GM12878 (cell line): Measurements from ENCODE around the gene MAST4. TPM values are rescaled to one million over a fixed set of nuclear protein-coding genes. Genes with fewer than 3 reads are reported as not detected.

Experiments
- ATAC-seq: fragments of 200-7000 bp; cut with Tn5 transposase; 3 replicates; pipeline ENCODE4 v1.9.1; 2020; ENCODE audit warnings: mild to moderate bottlenecking, moderate library complexity
- BruUV-seq: library from RNA; stranded (reverse); fragments of 400-500 nt; replicated peaks from 2 replicates; lab custom pipeline; 2021; lab: Mats Ljungman, UMichigan
- CTCF ChIA-PET: fragments of 300-600 bp; sonication (Branson Sonifier 250); formaldehyde crosslinking; extraction: SDS; loops from one replicate; lab custom pipeline; 2021; ENCODE audit warnings: inconsistent platforms; lab: Yijun Ruan, JAX
- POLR2A ChIA-PET: fragments of 350-600 bp; formaldehyde crosslinking; extraction: SDS; loops from one replicate; lab custom pipeline; 2021; ENCODE audit warnings: inconsistent platforms; lab: Charles Lee
- RAD21 ChIA-PET: fragments of 300-600 bp; sonication (Branson Sonifier 250); formaldehyde crosslinking; loops from one replicate; lab custom pipeline; 2023; ENCODE audit warnings: antibody characterized with exemption; ENCODE audit not compliant: unreplicated experiment; lab: Charles Lee
- SMC1A ChIA-PET: fragments of 300-600 bp; sonication (Branson Sonifier 250); formaldehyde crosslinking; loops from one replicate; lab custom pipeline; 2023; ENCODE audit not compliant: unreplicated experiment, uncharacterized antibody; lab: Charles Lee
- DNase-seq: peaks from one replicate; pipeline ENCODE4 v3.0.0-alpha.2; 2011; ENCODE audit warnings: low read depth, low spot score
- FAIRE-seq: peaks from 3 replicates; lab custom pipeline; 2011; peaks lifted over from hg19 to GRCh38; lab: Jason Lieb, UNC
- H2AFZ ChIP-seq: 2 replicates; pipeline ENCODE4 v1.6.0; 2011; ENCODE audit warnings: low read depth, low read length, control low read depth; ENCODE audit not compliant: control insufficient read depth
- H3K27ac ChIP-seq: 2 replicates; pipeline ENCODE4 v1.5.1; 2011; ENCODE audit warnings: control low read depth; ENCODE audit not compliant: control insufficient read depth, insufficient read depth
- H3K27me3 ChIP-seq, 2 experiments: replicated peaks in 1 of 2; 2 replicates each; pipeline versions ENCODE4 v1.6.0 to v1.6.1; 2011; ENCODE audit warnings: low read length in 1 of 2; ENCODE audit not compliant: control insufficient read depth in 2 of 2, insufficient read depth in 2 of 2
- H3K36me3 ChIP-seq, 2 experiments: 2 replicates each; pipeline ENCODE4 v1.5.1; 2011; ENCODE audit warnings: low read length in 1 of 2; ENCODE audit not compliant: control insufficient read depth in 2 of 2, insufficient read depth in 2 of 2
- H3K4me1 ChIP-seq: 2 replicates; pipeline ENCODE4 v1.6.1; 2011; ENCODE audit warnings: mild to moderate bottlenecking, low read length, moderate library complexity, mixed read lengths; ENCODE audit not compliant: control insufficient read depth, insufficient read depth
- H3K4me2 ChIP-seq: 2 replicates; pipeline ENCODE4 v1.6.0; 2011; ENCODE audit warnings: control low read depth; ENCODE audit not compliant: control insufficient read depth, insufficient read depth
- H3K4me3 ChIP-seq: fragments of 200-600 bp; sonication (generic); 2 replicates; pipeline ENCODE4 v1.5.1; 2016
- H3K79me2 ChIP-seq: 2 replicates; pipeline ENCODE4 v1.6.0; 2011; ENCODE audit warnings: low read length; ENCODE audit not compliant: control insufficient read depth, insufficient read depth
- H3K9ac ChIP-seq: 2 replicates; pipeline ENCODE4 v1.8.0; 2011; ENCODE audit warnings: low read length, control low read depth, mixed read lengths; ENCODE audit not compliant: control insufficient read depth, insufficient read depth
- H3K9me3 ChIP-seq: replicated peaks from 3 replicates; pipeline ENCODE4 v1.5.1; 2011; ENCODE audit warnings: mild to moderate bottlenecking, low read length; ENCODE audit not compliant: control insufficient read depth, insufficient read depth
- H4K20me1 ChIP-seq: 2 replicates; pipeline ENCODE4 v1.6.0; 2011; ENCODE audit not compliant: control insufficient read depth, insufficient read depth
- ATF7 ChIP-seq: fragments of 450-650 bp; IDR thresholded peaks from 2 replicates; pipeline ENCODE4 v1.6.1; 2016; ENCODE audit warnings: low read depth, mild to moderate bottlenecking
- CREB1 ChIP-seq: IDR thresholded peaks from 2 replicates; pipeline ENCODE4 v1.6.1; 2012; ENCODE audit warnings: low read depth, mild to moderate bottlenecking, inconsistent platforms
- EED ChIP-seq: sonication (generic); IDR thresholded peaks from 2 replicates; pipeline ENCODE4 v1.6.1; 2016; ENCODE audit warnings: antibody characterized with exemption, low read depth
- ETV6 ChIP-seq, 2 experiments: fragments of 450-650 bp in 1 of 2; IDR thresholded peaks in 1 of 2; conservative IDR thresholded peaks in 1 of 2; 2 replicates each; pipeline ENCODE4 v1.6.1; 2014; ENCODE audit warnings: antibody characterized with exemption in 1 of 2, borderline replicate concordance in 1 of 2, low read depth in 1 of 2, mild to moderate bottlenecking in 1 of 2, moderate library complexity in 1 of 2
- JUNB ChIP-seq: IDR thresholded peaks from 2 replicates; pipeline ENCODE4 v1.6.1; 2016; ENCODE audit warnings: antibody characterized with exemption, mild to moderate bottlenecking
- MTA2 ChIP-seq: fragments of 450-650 bp; IDR thresholded peaks from 2 replicates; pipeline ENCODE4 v1.6.1; 2016; ENCODE audit warnings: low read depth, mild to moderate bottlenecking, moderate library complexity
- RUNX3 ChIP-seq: IDR thresholded peaks from 2 replicates; pipeline ENCODE4 v1.6.1; 2012; ENCODE audit warnings: low read length, inconsistent platforms
- ZZZ3 ChIP-seq: IDR thresholded peaks from 2 replicates; pipeline ENCODE4 v1.6.1; 2011; ENCODE audit warnings: low read depth; ENCODE audit not compliant: control insufficient read depth, insufficient read length
- WGBS: methylation state at CpG from one replicate; pipeline ENCODE4 v1.1.6; 2016; ENCODE audit warnings: low lambda C conversion rate; ENCODE audit not compliant: insufficient replicate concordance, insufficient coverage; ENCODE audit errors: missing lambda C conversion rate; 5-methylcytosine and 5-hydroxymethylcytosine counted together
- in situ Hi-C: fragments of 300-500 bp; cut with MboI; formaldehyde crosslinking; loops from 9 replicates; pipeline ENCODE4 v1.14.3; 2018; ENCODE audit warnings: mixed read lengths
- intact Hi-C: fragments of 100-400 bp; cut with micrococcal nuclease; formaldehyde crosslinking; loops from one replicate; pipeline ENCODE4 v1.14.2; 2022; ENCODE audit not compliant: unreplicated experiment
- polyA plus RNA-seq, 11 experiments: library from polyadenylated mRNA; depleted of rRNA in 4 of 11; unstranded in 6 of 11; stranded (reverse) in 5 of 11; fragments of >200 nt; fragmentation: Nextera tagmentation in 4 of 11; fragmentation: Illumina TruSeq in 1 of 11; extraction: Ambion mirVana in 4 of 11; extraction: Trizol in 1 of 11; gene quantifications; 1 replicate in 1 of 11; 2 replicates in 10 of 11; pipeline versions ENCODE4 v1.2.1 to v1.2.3, GENCODE V29; 2011 to 2016; ENCODE audit warnings: inconsistent platforms in 2 of 11, missing spikeins in 2 of 11, low read depth in 1 of 11
- total RNA-seq, 4 experiments: library from RNA; depleted of rRNA in 3 of 4; stranded (reverse); fragments of >200 nt in 3 of 4; fragmentation: Illumina TruSeq in 1 of 4; extraction: Trizol in 1 of 4; gene quantifications; 2 replicates each; pipeline versions ENCODE4 v1.2.1 to v1.2.3, GENCODE V29; 2013 to 2021
- TF ChIP-seq, protein P1 (sequence below): IDR thresholded peaks from 2 replicates; pipeline ENCODE4 v1.6.1; 2011; ENCODE audit warnings: borderline replicate concordance, low read depth, mild to moderate bottlenecking, moderate library complexity, mixed read lengths, low read length; ENCODE audit not compliant: insufficient read depth; ENCODE audit errors: extremely low read length
- TF ChIP-seq, protein P2 (sequence below): fragments of 450-650 bp; IDR thresholded peaks from 2 replicates; pipeline ENCODE4 v1.6.1; 2017; ENCODE audit warnings: mild to moderate bottlenecking, low read depth, inconsistent platforms; ENCODE audit not compliant: poor library complexity, severe bottlenecking
- TF ChIP-seq, protein P3 (sequence below): IDR thresholded peaks from 2 replicates; pipeline ENCODE4 v1.6.1; 2012; ENCODE audit warnings: low read length, inconsistent platforms

The MAST4 gene
- total and polyA plus RNA-seq, 10 of the 15 experiments (the other 5 are each of a cell fraction or from before 2014, with no cell fraction given), result 0.02 to 1.6 (median 0.29) TPM; not detected in 1

DNA sequence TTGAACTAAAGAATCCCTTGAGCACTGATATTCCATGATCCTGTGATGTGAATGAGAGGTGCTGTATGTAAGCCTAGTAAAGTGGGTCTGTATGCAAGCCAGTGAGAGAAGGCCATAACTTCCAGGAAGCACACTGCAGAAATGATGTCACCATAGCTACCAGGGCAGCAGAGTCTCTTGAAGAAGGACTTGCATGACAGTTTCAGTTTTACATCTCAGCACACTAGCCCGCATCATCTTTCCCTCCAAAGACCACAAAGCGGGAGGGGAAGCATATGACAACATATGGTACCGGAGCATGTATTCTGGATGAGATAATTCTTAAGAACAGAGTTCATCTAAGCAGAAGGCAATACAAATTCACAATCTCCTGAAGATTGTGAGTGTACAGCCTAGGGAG, 37.6 kb upstream of the MAST4 start:
- H3K27me3 ChIP-seq, result no peaks in the 10 kb centered on the region; a peak in 1 of 4 replicates
- in situ Hi-C loops (no loop called here), intact Hi-C loops (no loop called here)
- WGBS, result 0% methylated on average over 3 of the region's 3 CpGs
- FAIRE-seq (peak; percentile 44), ATAC-seq (peak; percentile 67), DNase-seq (peak; percentile 21)
- H4K20me1 ChIP-seq, result no peaks in the 10 kb centered on the region
- no TSS peak for BruUV-seq
- POLR2A ChIA-PET, result no interaction called here
- SMC1A ChIA-PET, result interaction anchor here (1.2 kb wide), 1 partner anchor 10 kb away, joined by 4 read pairs; no protein-coding TSS in a partner anchor
- no peaks in the 10 kb centered on the region; the same call in 1 of the 3 replicates for H3K9me3 ChIP-seq
- no peaks in the 10 kb centered on the region for H3K36me3 ChIP-seq
- H3K4me3 ChIP-seq, result no peak overlapping the region
- CTCF ChIA-PET, result no interaction called here
- H3K4me1 ChIP-seq, result peaks cover 11% of the 10 kb centered on the region
- no peak overlapping the region for H2AFZ ChIP-seq
- H3K27ac ChIP-seq, result no peak overlapping the region
- H3K4me2 ChIP-seq, result no peak overlapping the region
- RAD21 ChIA-PET, result no interaction called here
- H3K79me2 ChIP-seq, result no peaks in the 10 kb centered on the region
- H3K9ac ChIP-seq, result no peak overlapping the region
- peak in 1 of 2 experiments; percentile 90; a peak in 2 of 4 replicates for TF ChIP-seq ETV6 (conservative IDR thresholded peaks at IDR 0.05 in 1 of 2, IDR thresholded peaks at IDR 0.05 in 1 of 2; ENCODE audit: borderline replicate concordance in 1 of 2, low read depth in 1 of 2)
- no peak for TF ChIP-seq MTA2
- TF ChIP-seq EED, result peak; percentile 65
- no peak for TF ChIP-seq ZZZ3
- TF ChIP-seq JUNB, result 0 out of 2 replicates have a peak, but pooled peaks have one; percentile 20
- peak; percentile 67 for TF ChIP-seq ATF7
- TF ChIP-seq CREB1, result peak; percentile 58; the same call in 1 of the 2 replicates
- TF ChIP-seq RUNX3, result peak; percentile 74
- TF ChIP-seq, protein P1, sequence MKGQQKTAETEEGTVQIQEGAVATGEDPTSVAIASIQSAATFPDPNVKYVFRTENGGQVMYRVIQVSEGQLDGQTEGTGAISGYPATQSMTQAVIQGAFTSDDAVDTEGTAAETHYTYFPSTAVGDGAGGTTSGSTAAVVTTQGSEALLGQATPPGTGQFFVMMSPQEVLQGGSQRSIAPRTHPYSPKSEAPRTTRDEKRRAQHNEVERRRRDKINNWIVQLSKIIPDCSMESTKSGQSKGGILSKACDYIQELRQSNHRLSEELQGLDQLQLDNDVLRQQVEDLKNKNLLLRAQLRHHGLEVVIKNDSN, result no peak
- TF ChIP-seq, protein P2, sequence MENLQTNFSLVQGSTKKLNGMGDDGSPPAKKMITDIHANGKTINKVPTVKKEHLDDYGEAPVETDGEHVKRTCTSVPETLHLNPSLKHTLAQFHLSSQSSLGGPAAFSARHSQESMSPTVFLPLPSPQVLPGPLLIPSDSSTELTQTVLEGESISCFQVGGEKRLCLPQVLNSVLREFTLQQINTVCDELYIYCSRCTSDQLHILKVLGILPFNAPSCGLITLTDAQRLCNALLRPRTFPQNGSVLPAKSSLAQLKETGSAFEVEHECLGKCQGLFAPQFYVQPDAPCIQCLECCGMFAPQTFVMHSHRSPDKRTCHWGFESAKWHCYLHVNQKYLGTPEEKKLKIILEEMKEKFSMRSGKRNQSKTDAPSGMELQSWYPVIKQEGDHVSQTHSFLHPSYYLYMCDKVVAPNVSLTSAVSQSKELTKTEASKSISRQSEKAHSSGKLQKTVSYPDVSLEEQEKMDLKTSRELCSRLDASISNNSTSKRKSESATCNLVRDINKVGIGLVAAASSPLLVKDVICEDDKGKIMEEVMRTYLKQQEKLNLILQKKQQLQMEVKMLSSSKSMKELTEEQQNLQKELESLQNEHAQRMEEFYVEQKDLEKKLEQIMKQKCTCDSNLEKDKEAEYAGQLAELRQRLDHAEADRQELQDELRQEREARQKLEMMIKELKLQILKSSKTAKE, result no peak
- TF ChIP-seq, protein P3, sequence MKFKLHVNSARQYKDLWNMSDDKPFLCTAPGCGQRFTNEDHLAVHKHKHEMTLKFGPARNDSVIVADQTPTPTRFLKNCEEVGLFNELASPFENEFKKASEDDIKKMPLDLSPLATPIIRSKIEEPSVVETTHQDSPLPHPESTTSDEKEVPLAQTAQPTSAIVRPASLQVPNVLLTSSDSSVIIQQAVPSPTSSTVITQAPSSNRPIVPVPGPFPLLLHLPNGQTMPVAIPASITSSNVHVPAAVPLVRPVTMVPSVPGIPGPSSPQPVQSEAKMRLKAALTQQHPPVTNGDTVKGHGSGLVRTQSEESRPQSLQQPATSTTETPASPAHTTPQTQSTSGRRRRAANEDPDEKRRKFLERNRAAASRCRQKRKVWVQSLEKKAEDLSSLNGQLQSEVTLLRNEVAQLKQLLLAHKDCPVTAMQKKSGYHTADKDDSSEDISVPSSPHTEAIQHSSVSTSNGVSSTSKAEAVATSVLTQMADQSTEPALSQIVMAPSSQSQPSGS, result peak; percentile 53; the same call in 1 of the 2 replicates
